NOMO-1 treated with DMSO at 0.1 percent for 48 hours (cell line): ENCODE measurements around the gene XRRA1.
"Not testable (repeated sequence)": the region's sequence is repeated elsewhere in the genome, so short reads cannot be mapped to it uniquely, and the experiment has no call there.

Experiments
- DNase-seq: peaks from one replicate; lab custom pipeline; 2025; ENCODE audit not compliant: unreplicated experiment; lab: John Stamatoyannopoulos, UW

Gene XRRA1

DNA sequence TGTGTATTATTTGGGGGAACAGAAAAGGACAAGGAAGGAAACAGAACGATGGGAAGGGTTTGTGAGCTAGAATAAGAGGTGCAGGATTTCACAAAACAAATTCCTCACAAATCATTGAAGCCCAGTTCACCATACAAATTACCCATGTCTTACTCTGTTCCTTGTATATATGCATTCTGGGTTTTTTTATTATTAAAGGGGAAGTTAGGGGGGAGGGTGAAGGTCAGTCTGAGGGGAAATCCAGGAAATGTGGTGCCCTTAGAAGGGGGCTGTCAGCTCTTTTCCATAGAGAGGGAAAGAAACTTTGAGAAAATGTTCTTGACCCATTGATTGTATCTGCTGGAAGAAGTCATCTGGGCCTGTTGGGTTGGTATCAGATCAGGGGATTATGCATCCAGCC is 109.4 kb downstream of the XRRA1 start:
- no peak for DNase-seq

DNA sequence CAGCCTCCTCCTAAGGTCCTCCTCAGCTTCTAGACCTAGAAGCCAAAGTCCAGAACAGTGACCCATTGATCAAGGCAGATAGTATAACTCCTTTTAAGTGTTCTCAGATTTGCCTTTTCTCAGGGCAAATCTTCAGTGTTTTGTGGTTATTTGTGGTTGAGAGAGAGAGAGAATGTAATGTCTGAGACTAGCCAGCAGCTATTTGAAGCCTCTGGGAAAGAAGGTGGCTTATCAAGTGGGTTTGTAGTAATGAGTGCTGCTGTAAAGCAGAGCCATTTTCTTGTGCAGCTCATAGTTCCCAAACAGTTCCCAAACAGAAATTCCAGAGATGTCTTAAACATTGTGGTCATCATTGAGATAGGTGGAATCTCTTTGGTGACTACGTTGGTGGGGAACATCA is 110.7 kb downstream of the XRRA1 start:
- no peak for DNase-seq

DNA sequence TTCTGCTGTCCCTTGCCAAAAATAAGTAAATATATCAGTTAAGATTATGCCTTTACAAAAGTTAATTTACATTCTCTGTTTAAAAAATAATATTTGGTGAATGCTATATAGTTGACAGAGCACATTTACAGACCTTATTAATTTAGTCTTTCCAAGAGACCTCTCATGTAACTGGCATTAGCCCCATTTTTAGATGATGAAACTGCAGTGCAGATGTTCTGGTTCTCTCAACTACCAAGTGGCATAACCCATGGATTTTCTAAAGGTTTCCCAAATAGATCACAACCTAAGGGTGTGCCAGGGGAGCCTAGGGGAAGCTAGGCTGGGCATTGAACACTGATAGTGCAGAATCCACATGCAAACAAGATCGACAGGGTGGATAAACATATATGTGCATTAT is 111.7 kb downstream of the XRRA1 start:
- DNase-seq, result no peak

DNA sequence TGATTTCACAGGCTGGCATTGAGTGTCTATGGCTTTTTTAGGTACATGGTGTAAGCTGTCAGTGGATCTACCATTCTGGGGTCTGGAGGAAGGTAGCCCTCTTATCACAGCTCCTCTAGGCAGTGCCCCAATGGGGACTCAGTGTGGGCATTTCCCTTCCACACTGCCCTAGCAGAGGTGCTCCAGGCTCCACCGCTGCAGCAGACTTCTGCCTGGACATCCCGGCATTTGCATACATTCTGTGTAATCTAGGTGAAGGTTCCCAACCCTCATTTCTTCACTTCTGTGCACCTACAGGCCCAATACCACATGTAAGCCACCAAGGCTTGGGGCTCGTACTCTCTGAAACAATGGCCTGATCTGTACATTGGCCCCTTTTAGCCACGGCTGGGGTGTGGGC is 122.0 kb downstream of the XRRA1 start:
- DNase-seq, result no peak

DNA sequence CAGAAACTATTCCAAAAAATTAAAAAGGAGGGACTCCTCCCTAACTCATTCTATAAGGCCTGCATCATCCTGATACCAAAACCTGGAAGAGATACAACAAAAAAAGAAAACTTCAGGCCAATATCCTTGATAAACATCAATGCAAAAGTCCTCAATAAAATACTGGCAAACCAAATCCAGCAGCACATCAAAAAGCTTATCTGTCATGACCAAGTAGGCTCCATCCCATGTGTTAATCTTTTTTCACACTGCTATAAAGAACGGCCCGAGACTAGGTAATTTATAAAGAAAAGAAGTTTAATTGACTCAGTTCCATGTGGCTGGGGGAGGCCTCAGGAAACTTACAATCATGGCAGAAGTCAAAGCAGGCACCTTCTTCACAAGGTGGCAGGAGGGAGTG is 123.3 kb downstream of the XRRA1 start:
- not testable (repeated sequence) for DNase-seq

DNA sequence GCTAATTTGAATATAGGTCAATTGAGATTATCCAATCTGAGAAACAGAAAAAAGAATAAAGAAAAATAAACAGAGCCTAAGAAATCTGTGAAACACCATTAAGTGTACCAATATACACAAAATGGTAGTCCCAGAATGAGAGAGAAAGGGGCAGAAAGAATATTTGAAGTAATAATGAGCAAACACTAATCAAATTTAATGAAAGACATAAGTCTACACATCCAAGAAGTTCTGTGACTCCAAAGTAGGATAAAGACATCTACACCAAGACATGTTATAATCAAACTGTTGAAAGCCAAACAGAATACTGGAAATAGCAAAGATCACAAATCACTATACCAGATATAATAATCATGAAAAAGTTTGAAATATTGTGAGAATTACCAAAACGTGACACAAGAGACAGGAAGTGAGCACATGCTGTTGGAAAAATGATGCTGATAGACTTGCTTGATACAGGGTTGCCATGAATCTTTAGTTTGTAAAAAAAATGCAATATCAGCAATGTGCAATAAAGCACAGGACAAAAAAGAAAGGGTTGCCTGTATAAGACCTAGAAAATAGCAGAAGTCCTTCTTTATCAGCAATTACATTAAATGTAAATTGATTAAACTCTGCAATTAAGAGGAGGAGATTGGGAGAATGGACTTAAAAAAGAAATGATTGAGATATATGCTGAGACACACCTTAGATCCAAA is 124.5 kb downstream of the XRRA1 start:
- DNase-seq, result no peak

DNA sequence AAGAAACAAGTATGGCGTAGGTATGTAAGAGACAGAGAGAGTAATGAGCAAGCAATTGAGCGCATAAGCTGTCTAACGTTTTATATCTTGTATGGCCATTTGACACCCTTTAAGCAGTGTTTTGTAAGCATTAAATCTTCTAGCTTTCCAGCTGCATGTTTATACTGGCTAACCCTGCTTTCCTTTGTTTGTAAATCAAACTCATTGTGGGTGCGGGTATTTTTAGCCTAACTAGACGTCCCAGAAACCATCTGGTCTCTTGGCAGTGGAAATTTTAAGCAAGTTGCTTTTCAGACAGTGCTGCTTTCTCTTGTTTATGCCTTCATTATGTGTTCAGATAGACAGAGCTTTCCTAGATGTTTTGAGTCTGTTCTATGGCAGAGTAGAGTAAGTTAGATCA is 126.7 kb downstream of the XRRA1 start:
- no peak for DNase-seq

DNA sequence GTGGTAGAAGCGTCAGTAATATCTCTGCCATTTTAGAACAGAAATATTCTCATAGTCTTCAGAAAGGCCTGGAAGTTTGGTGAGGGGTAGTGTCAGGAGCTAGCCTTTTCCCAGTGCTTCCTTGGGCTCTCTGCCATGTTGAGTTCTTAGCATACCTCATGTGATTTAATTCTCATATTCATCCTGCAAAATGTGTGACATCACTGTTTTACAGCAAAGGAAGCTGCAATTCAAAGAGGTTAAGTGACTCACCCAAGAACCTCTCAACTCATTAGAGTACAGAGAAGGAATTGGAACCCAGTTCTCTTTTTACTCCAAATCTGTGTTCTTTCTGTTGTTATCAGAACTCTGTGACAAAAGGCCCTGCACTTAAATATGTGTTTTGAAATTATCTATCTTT is 128.1 kb downstream of the XRRA1 start:
- no peak for DNase-seq

DNA sequence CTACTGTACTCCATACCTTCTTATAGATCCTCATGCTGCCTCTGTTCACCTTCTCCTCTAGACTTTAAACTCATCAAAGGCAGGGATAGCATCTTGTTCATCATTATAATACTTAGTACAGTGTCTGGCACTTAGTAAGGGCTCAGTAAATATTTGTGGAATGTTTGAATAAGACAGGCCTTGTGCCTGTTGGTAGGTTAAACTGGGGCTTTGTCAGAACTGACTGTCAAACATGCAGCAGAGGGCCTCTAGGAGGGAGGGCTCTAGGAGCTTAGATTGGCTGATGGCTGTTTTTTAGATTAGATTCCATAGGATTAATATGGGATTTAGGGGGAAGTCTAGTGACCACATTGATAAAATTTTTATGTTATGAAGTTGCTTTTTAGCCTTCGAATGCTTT is 129.5 kb downstream of the XRRA1 start:
- DNase-seq, result no peak

DNA sequence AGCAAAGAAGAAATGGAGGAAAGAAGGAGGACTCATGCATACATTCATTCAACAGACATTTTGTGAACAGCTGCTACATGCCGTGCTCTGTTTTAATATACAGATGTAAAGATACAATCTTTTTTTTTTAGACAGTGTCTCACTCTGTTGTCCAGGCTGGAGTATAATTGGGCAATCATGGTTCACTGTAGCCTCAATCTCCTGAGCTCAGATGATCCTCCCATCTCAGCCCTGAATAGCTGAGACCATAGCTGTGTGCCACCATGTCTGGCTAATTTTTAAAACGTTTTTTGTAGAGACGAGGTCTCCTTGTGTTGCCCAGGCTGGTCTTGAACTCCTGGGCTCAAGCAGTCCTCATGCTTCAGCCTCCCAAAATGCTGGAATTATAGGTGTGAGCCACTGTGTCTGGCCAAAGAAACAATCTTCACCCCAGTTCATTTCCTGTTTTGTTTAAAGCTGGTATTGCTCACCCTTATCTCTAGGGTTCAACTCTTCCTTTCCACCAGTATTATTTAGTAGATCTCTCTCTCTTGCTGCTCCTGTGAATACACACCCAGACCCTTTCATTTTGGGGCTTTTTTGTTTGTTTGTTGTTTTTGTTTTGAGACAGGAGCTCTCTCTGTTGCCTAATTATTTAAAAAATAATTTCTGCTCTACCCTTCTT is 130.5 kb downstream of the XRRA1 start:
- no peak for DNase-seq

DNA sequence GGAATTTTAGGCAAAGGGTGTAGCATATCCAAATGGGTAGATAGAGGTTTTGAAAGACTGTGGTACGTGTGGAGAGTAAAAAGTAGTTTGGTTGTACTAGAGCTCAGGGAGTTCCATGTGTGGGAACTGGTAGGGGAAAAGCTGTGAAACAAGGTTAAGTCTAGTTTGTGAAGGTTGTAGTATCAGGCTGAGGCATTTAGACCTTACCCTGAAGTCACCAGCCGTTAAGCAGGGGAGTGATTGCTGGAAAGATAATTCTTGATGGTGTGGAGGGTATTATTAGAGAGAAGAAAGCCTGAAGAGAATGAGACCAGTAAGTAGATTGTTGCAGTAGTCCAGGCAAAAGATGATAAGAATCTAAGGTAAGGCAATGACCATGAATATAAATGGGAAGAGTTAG is 132.2 kb downstream of the XRRA1 start:
- DNase-seq, result no peak

DNA sequence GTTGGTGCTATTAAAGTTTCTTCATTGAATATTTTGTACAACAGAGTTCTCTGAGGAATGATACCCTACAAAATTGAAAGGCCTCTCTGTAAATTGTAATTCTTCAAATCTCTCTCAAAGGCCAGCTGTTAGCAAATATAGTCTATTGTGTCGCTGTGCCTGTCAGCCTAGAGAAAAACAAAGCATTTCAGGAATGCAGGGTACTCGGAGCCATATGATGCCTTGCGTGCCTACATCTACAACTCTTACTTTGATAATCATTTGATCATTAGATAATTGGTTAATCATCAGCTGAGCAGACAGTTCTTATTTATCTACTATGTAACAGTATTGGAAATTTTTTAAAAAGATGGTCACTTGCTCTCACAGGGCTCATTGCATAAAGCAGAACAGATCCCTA is 132.9 kb downstream of the XRRA1 start:
- no peak for DNase-seq

DNA sequence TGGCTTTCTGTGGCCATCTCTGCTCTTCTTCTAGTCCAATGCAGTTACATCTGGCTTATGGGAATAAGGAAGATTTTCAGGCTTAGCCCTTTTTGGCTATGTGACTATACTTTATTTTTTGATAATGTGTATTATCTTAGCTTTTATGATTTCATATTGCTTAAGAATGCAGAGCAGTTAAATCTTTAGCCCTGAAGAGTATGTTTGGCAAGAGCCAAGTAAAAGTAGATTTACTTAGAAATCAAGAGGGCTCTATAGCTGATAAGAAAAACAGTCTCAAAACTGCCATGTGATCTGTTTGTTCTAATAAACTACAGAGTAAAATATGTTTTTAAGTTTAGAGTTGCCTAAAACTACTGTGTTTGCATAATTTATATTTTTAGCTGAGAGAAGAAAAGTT is 139.1 kb downstream of the XRRA1 start:
- DNase-seq, result no peak

DNA sequence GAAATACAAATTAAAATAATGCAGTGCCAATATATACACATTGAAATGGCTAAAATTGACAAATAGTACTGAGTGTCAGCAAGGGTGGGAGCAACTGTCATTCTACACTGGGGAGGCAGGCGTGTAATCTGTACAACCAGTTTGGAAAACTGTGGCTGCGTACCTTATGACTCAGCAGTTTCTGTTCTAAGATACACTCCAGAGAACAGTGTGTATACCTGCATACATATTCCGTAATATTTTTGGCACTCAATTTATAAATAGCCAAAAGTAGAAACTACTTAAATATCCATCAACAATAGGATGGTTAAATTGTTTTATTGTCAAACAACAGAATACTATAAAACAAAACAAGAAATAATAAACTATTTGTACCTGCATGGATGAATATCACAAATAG is 142.6 kb downstream of the XRRA1 start:
- DNase-seq, result no peak

DNA sequence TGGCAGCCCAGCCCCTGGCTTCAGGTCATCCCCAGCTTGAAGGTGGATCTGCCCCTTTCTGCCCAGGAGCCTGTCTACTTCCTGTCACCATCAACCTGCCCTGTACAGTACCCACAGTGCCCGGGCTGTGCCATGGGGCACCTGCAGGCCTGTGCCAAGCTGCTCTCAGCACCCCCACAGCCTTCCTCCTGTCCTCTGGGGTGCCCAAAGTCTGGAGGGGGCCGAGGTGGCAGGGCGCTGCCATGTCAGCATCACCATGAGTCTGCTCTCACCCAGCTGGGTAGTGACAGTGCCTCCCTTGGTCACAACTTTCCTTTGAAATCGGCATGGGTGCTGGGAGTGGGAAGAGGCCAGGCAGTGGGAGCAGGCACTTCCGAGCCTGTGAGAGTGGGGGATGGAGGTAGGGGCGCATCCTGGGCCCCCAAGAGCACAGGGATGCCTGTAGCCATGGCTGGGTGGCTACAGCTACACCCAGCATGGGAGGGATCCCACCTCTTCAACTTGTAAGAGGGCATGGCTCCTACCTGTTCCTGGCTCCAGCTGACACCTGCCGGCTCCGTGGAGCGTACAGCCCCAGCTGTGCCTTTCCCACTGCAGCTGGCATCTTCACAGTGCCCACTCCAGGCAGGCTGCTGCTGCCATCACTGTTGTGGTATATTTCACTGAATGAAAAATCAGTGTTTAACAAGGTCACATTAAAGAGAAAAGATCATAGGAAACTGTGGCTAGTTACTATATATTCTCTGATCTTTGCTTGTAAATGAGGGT is 157.4 kb downstream of the XRRA1 start:
- no peak for DNase-seq
